Left forelimb (tissue), 1 donor: ENCODE measurements around the gene PRPF39.
A peak's percentile ranks its signal among the peaks of the same experiment; 100 is the strongest.
"Not testable (repeated sequence)": the region's sequence is repeated elsewhere in the genome, so short reads cannot be mapped to it uniquely, and the experiment has no call there.

Experiments used
- DNase-seq: peaks from one replicate; pipeline ENCODE4 v3.0.0-alpha.2; 2018; ENCODE audit warnings: low spot score

The PRPF39 gene

DNA sequence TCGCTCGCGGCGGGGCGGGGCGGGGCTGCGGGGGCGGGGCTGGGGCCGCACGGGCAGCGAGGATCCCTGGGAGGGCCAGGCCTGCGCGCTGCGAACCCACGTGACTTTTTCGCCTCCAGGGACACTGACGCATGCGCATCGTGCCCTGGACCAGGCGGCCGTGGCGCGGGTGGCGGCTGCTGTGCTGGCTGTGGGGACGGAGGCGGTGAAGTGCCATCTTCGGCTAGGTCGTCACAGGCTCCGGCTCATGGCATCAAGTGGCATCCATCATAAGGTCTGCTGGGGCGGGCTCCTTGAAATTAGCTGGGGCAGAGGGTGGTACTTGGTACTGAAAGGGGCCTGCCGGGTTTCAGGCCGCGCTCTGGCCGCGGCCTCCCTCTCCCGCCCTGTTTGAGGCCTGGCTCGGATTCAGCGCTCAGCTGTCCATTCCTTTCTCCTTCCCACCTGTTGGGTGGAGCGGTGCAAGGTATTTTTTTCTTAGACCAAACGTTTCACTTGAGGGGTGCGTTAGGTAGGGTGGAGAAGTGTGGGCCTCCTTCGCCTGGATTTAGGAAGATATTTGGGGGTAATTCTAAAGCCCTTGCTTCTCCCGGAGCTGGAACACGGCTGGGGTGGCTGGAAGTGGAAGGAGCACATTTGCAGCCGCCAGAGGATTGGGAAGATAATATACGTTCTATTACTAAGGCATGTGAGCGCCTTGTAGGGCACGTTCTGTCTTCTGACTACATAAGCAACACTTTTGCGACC is at the start of gene PRPF39:
PRPF39 (plus strand) TSS at position 141 of the 747 bp plus-strand sequence. CDS start 11,124 bp downstream, outside the sequence.
- DNase-seq, result peak; percentile 96

DNA sequence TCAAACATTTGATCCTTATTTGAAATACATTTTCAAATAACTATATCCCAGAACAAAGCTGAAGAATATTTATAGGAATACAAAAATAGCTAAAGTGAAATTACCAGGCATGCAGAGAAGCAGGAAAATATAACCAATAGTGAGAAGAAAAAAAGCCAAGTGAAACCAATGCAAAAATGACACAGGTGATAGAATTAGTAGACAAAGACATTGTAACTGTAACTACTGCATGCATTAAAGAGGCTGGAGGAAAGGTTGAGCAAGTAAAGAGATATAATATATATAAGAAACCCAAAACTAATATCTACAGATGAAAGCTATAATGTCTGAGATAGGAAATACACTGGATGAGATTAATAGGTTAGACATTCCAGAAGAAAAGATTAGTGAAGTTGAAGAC is 49.2 kb upstream of the PRPF39 start:
- DNase-seq, result no peak

GRCh38 chr14:45038256-45038655 is 45.7 kb upstream of the PRPF39 start:
- DNase-seq, result no peak

GRCh38 chr14:45038865-45039264 is 45.1 kb upstream of the PRPF39 start:
- DNase-seq, result no peak

DNA sequence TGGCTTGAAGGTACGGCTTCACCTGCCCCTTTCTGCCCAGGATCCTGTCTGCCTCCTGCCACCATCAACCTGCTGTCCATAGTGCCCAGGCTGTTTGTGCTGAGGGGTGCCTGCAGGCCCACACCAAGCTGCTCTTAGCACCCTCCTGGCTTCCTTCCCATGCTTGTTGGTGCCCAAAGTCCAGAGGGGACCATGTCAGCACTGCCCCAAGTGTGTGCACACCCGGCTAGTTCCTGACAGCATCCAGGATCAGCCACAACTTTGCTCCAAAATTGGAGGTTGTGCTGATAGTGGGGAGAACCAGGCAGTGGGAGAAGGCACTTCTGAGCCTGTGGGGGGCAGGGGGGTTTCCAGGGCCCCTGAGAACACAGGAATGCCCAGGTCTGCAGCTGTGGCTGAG is 44.5 kb upstream of the PRPF39 start:
- no peak for DNase-seq

GRCh38 chr14:45041641-45042040 is 42.3 kb upstream of the PRPF39 start:
- no peak for DNase-seq

GRCh38 chr14:45044638-45045037 is 39.3 kb upstream of the PRPF39 start:
- DNase-seq, result no peak

GRCh38 chr14:45048385-45048784 is 35.5 kb upstream of the PRPF39 start:
- DNase-seq, result no peak

DNA sequence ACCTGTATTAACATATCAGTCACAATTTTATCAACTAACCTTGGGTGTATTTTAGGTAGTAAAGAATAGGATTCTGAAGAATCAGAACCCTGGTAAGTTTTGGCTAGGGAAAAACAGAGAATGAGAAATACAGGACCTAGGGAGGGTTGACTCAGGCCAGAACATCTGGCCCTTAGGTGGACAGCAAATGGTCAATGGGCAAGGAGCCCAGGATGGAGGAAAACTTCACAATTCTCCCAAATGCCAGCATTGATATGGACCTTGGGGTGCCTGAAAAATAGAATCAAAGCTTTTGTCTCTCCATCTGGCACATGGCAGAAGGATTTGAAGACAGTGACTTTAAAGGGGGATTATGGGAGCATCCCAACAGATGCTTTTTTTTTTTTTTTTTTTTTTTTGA is 32.7 kb upstream of the PRPF39 start:
- DNase-seq, result no peak

DNA sequence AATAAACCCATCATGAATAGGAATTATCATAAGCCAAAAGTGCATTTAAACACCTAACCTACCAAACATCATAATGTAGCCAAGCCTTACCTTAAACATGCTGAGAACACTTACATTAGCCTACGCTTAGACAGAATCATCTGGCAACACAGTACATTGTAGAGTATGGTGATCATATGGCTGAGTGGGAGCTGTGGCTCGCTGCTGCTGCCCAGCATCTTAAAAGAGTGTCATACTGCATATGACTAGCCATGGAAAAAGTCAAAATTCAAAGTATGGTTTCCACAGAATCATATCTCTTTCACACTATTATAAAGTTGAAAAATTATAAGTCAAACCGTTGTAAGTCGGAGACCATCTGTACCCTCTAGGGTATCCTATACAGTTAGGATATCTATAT is 32.0 kb upstream of the PRPF39 start:
- DNase-seq, result no peak

DNA sequence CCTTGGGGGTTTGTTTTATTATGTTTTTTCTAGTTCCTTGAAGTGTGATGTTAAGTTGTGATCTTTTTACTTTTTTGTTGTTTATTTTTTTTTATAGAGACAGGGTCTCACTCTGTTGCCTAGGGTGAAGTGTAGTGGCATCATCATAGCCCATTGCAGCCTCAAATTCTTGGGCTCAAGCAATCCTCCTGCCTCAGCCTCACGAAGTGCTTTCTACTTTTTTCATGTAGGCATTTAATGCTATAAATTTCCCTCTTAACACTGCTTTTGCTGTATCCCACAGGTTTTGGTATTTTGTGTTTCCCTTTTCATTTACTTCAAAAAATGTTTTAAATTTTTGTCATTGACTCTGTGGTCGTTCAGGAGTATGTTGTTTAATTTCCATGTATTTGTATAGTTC is 26.6 kb upstream of the PRPF39 start:
- DNase-seq, result no peak

- DNase-seq, result no peak
Observed at GRCh38 chr14:45057881-45058364, 26.0 kb upstream of the PRPF39 start.

GRCh38 chr14:45060551-45060950 is 23.4 kb upstream of the PRPF39 start:
- no peak for DNase-seq

DNA sequence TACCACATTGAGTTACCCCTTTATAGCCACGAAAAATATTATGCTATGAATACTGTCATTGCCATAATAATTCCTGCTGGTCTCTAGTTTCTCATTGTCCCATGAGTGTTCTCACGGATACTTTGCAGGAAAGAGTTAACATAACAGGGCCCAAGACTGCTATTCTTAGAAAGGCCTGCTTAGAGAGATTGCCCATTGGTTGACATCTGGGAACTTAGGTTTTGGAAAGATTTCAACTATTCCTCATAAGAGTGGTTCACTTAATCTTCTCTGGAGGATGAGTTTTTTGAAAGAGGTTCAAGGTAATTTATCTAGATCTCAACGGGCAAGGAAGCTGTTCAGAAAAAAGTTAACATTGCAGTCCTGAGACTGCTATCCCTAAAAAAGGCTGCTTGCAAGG is 18.4 kb upstream of the PRPF39 start:
- DNase-seq, result no peak

DNA sequence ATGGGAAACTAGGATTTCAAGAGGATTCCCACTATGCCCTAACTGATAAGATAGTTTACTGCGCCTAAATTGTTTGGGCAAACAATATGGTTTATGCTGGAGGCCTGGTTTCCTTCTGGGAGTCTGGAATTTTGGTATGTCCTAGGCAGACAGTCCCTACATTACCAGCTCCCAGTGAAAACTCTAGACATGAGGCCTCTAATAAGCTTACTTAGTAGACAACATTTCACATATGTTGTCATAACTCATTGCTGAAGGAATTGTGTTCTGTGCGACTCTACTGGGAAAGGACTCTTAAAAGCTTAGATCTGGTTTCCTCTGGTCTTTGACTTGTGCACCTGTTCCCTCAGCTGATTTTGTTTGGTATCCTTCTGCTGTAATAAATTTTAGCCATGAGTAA is 18.0 kb upstream of the PRPF39 start:
- no peak for DNase-seq

- DNase-seq, result no peak
Observed at GRCh38 chr14:45066667-45067066, 17.2 kb upstream of the PRPF39 start.

GRCh38 chr14:45068396-45068795 is 15.5 kb upstream of the PRPF39 start:
- no peak for DNase-seq

DNA sequence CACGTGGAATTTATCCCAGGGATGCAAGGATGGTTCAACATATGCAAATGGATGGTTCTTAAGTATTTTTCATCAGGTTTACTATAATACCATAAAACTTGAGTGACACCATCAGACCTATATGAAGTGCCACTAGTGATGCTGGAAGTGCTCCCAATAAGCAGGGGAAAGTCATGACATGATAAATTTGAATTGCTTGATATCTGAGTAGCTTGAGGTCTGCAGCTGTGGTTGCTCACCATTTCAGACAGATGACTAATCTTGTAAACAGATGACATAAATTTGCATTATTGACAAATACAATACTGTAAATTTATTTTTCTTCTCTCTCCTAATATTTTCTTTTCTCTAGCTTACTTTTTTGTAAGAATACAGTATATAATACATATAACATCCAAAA is 13.7 kb upstream of the PRPF39 start:
- DNase-seq, result no peak

- no peak for DNase-seq
Observed at GRCh38 chr14:45072126-45072525, 11.8 kb upstream of the PRPF39 start.

DNA sequence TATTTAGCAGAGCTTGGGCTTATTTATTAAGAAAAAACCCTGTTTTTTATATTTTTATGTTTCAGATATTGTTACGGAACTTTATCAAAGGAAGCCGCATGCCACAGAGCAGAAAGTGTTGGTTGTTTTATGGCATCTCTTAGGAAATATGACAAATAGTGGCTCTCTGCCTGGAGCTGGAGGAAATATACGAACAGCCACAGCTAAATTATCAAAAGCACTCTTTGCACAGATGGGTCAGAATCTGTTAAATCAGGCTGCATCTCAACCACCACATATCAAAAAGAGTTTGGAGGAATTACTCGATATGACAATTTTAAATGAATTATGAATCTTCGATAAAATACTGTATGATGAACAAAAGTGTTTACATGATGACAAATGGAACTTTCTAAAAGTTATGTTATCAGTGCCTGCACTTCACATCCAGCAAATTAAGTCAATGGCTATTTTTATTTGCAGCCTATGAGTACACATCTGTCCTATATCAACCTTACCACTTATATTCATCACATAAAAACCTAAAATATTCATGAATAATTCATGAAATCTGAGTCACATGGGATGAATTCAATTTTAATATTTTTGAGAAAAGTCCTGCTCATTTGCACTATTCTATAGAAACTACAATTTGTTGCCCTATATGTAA is 10.6 kb upstream of the PRPF39 start:
- DNase-seq, result no peak

- DNase-seq, result no peak
Observed at GRCh38 chr14:45078323-45078722, 5.6 kb upstream of the PRPF39 start.

GRCh38 chr14:45080416-45080968 is 3.4 kb upstream of the PRPF39 start:
- not testable (repeated sequence) for DNase-seq

- DNase-seq, result not testable (repeated sequence)
Observed at GRCh38 chr14:45081096-45081495, 2.8 kb upstream of the PRPF39 start.
